DMS53 treated with DMSO at 0.1 percent for 48 hours (cell line): ENCODE results near the gene LRRC23.
"Not testable (repeated sequence)": the region's sequence is repeated elsewhere in the genome, so short reads cannot be mapped to it uniquely, and the experiment has no call there.

ENCODE experiments used
- DNase-seq: peaks from one replicate; lab custom pipeline; 2025; ENCODE audit not compliant: unreplicated experiment; lab: John Stamatoyannopoulos, UW

The LRRC23 gene

GRCh38 chr12:6872073-6873048 is 32.3 kb upstream of the LRRC23 start:
- DNase-seq: peak; percentile 81

GRCh38 chr12:6873094-6874014 is 31.3 kb upstream of the LRRC23 start, which contains the start of gene SPSB2:
TSS of gene SPSB2 (minus strand) at chr12:6873303. CDS start at chr12:6872901, 402 bp downstream.
- peak; percentile 99 for DNase-seq

GRCh38 chr12:6874015-6874368 is 30.6 kb upstream of the LRRC23 start:
- not testable (repeated sequence) for DNase-seq

- not testable (repeated sequence) for DNase-seq
Measured at GRCh38 chr12:6879824-6880223, 24.8 kb upstream of the LRRC23 start.

GRCh38 chr12:6883252-6883651 is 21.4 kb upstream of the LRRC23 start:
- DNase-seq: no peak

GRCh38 chr12:6883683-6884082 is 20.9 kb upstream of the LRRC23 start:
- DNase-seq: no peak

GRCh38 chr12:6884539-6884938 is 20.1 kb upstream of the LRRC23 start:
- no peak for DNase-seq

- not testable (repeated sequence) for DNase-seq
Measured at GRCh38 chr12:6886206-6886999, 18.2 kb upstream of the LRRC23 start.

- DNase-seq: no peak
Measured at GRCh38 chr12:6887460-6887859, 17.2 kb upstream of the LRRC23 start.

GRCh38 chr12:6888360-6888759 is 16.3 kb upstream of the LRRC23 start:
- no peak for DNase-seq

GRCh38 chr12:6888794-6889193 is 15.8 kb upstream of the LRRC23 start:
- not testable (repeated sequence) for DNase-seq

- not testable (repeated sequence) for DNase-seq
Measured at GRCh38 chr12:6889775-6890573, 14.6 kb upstream of the LRRC23 start.

- DNase-seq: peak; percentile 100
Measured at GRCh38 chr12:6890789-6891645, 13.6 kb upstream of the LRRC23 start.

- no peak for DNase-seq
Measured at GRCh38 chr12:6891646-6892001, 13.0 kb upstream of the LRRC23 start.

- not testable (repeated sequence) for DNase-seq
Measured at GRCh38 chr12:6892683-6893082, 11.9 kb upstream of the LRRC23 start.

GRCh38 chr12:6894321-6894720 is 10.3 kb upstream of the LRRC23 start:
- no peak for DNase-seq

- no peak for DNase-seq
Measured at GRCh38 chr12:6896846-6897435, 7.7 kb upstream of the LRRC23 start.

- DNase-seq: no peak
Measured at GRCh38 chr12:6899427-6899826, 5.2 kb upstream of the LRRC23 start.
